HG02885 (cell line): ENCODE results near the gene BAIAP2L2.
"Not testable (repeated sequence)": the region's sequence is repeated elsewhere in the genome, so short reads cannot be mapped to it uniquely, and the experiment has no call there.

Experiments
- ATAC-seq: cut with Tn5 transposase; IDR thresholded peaks from one replicate; pipeline ENCODE4 v1.9.1; 2021; ENCODE audit warnings: mild to moderate bottlenecking; ENCODE audit not compliant: unreplicated experiment, poor library complexity

Gene BAIAP2L2

GRCh38 chr22:38129021-38129420, 18.5 kb upstream of the BAIAP2L2 start:
- no peak for ATAC-seq

DNA sequence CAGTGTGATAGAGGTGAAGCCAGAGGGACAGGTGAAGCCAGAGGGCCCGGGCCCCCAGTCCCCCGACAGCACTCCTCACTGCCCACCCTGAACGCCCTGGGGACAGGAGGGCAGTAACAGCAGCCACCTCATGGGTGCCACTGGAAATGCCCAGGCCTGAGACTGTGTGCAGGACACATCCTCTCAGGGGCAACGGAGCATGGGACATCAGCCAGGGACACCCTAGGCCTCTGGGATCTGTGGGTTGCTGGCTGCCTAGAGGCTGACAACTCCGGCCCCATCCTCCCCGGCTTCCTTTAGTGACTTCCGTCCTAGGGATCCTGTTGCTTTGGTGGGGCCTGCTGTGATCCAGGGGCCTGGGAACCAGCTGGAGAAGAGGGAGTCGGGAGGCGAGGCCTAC, 17.4 kb upstream of the BAIAP2L2 start:
- no peak for ATAC-seq

- ATAC-seq: no peak
Observed at GRCh38 chr22:38126928-38127668, 16.6 kb upstream of the BAIAP2L2 start.

GRCh38 chr22:38125751-38126201, 15.3 kb upstream of the BAIAP2L2 start:
- ATAC-seq: no peak

DNA sequence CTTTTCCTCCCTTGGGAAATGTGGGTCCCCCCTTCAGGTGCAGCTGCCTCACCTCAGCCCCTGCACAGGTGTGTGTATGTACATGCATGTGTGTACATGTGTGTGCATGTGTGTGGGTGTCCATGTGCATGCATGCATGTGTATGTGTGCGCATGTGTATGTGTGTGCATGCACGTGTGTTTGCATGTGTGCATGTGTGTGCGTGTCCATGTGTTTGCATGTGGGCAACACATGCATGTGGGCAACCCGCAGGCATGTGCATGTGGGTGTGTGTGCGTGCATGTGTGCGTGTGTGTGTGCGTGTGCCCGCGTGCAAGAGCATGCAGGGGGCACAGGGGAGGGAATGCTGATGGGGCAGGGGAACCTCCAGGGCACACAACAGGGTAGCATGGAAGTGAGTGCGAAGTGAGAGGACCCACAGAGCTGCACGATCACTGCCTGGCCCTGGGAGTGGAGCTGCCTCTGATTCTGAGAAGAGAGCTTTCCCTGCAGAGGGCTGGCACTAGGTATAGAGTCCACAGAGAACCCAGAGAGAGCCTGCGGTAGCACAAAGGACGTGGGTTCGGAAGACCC, 14.6 kb upstream of the BAIAP2L2 start:
- no peak for ATAC-seq

- no peak for ATAC-seq
Observed at GRCh38 chr22:38124236-38124974, 13.9 kb upstream of the BAIAP2L2 start.

DNA sequence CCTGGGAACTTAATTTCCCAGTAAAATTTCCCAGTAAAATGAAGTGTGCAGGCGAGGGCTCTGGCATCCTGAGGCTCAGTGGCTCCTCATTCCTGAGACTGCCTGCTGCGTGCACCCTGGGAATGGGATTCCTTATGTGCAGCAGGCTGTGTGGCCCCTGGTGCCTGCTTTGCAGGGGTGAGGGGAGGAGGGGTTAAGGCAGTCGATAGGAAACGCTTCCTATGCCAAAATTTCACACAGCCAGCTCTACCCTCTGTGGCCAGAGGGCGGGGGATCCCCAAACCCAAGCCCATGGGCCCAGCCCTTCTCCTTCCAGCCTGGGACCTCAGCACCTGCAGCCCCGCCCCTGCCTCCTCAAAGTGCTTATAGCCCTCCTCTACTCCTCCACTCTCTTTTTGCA, 12.1 kb upstream of the BAIAP2L2 start:
- no peak for ATAC-seq

GRCh38 chr22:38120359-38121110, 10.1 kb upstream of the BAIAP2L2 start:
- no peak for ATAC-seq

DNA sequence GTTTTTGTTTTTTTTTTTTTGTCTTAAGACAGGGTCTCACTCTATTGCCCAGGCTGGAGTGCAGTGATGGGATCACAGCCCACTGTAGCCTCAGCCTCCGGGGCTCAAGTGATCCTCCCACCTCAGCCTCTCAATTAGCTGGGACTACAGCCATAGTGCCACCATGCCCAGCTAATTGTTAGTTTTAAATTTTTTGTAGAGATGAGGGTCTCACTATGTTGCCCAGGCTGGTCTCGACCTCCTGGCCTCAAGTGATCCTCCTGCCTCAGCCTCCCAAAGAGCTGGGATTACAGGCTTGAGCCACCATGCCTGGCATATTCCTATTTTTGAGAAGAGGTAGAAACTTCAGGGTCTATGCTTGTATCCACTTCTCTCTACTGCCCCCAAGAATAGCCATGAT, 8.3 kb upstream of the BAIAP2L2 start:
- not testable (repeated sequence) for ATAC-seq

GRCh38 chr22:38118182-38118581, 7.7 kb upstream of the BAIAP2L2 start:
- no peak for ATAC-seq

DNA sequence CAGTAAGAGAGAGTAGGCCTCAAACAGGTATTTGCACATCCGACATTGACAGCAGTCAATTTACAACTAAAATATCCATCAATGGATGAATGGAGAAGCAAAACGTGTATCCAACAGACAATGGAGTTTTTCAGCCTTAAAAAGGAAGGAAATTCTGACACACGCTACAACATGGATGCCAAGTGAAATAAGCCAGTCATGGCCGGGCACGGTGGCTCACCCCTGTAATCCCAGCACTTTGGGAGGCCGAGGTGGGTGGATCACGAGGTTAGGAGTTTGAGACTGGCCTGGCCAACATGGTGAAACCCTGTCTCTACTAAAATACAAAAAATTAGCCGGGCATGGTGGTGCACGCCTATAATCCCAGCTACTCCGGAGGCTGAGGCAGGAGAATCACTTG, 7.1 kb upstream of the BAIAP2L2 start:
- ATAC-seq: not testable (repeated sequence)

DNA sequence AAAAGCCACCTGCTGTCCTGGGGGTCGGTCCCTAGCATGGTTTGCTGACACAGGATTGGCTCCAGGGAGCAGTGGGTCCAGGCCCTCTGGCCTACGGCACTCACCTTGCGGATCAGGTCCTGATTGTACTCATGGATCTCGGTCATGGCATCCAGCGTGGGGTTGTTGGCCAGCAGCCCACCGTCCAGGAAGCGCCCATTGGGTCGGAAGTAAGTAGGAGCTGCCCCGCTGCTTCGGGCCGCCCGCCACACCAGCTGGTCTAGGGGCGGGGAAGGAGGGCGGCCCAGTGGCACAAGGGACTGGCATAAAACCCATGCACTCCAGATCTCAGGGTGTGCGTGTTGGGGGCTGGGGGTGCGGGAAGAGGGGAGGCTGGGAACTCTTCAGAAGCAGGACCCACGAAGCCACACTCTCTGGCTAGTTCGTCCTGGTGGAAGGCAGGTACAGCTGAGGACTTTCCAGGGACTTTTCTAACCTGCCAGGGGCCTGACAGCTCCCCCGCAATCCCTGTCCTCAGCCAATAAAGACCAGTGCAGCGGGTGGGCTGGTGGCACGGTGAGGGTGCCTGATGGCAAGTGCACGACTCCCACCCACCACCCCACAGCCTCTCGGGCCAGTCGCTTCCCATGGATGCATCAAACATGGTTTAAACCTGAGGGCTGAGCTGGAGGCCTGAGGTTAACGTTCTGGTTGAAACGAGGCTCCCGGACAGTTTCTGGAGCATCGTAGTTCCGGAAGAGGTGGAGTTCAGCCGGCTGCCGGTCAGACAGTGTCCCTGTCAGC, 5.1 kb upstream of the BAIAP2L2 start:
- ATAC-seq: no peak

DNA sequence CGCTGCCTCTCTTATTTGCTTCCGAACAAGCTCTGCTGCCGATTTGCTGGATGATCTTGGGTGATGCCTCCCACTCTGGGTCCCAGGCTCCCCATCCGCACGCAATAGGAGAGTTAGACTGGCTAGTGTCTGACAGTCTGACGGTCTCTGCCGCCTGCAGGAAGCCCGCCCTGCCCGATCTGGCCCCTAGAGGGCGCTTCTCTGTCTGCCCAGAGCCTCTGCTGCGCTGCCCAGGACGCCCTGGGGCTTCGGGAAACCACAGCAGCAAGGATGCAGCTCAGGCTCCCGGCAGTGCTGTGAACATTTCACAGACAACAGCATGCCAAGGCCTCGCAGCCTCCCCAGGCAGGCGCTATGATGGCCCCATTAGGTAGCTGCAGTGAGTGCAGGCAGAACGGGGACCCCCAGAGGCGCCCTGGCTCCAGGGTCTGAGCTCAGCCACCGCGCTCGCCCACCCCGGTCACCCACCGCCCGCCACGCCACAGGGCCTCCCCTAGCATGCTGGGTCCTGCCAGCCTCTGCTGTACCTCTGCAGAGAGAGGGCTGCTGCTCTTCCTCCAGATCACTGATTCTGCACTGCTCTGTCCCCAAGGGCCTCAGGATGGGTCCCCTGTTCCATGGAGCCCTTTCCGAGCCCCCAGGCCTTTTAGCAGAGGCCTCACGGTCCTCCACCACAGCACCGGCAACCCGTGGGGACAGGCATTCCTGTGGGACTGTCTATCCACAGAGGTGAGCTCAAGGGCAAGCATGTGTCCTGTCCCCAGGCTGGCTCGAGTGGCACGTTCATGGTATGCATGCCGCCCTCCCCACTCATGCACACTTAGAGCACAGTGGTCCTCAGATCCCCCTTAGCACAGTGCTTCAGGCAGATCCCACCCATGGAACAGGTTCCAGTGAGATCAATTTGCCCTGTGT, 4.3 kb upstream of the BAIAP2L2 start:
- no peak for ATAC-seq

DNA sequence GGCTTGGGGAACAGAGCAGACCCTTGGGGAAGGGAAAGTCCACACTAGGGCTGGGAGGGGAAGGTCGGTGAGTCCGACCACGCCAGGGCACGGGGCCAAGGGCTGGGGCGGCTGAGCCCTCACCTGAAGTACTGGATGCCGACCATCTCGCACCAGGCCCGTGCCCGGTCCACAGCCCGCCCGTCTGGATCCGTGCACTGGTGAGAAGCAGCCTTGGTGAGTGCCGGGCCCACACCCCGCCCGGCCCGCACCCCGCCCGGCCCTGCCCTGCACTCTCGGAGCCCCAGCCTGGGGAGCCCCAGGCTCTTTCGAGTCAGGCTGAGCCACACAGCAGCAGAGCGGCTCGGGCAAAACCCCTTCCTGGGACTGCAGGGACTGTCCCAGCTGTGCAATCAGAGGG, 1.9 kb upstream of the BAIAP2L2 start:
- no peak for ATAC-seq

GRCh38 chr22:38111925-38112355, 1.5 kb upstream of the BAIAP2L2 start:
- ATAC-seq: no peak

- no peak for ATAC-seq
Observed at GRCh38 chr22:38110863-38111852, 674 bp upstream of the BAIAP2L2 start.

GRCh38 chr22:38109371-38110001, 998 bp downstream of the BAIAP2L2 start:
- ATAC-seq: no peak
